HL-60 (cell line): ENCODE measurements around the gene SLC23A2.

ENCODE experiments used
- DNase-seq, 2 experiments: peaks; one replicate each; pipeline ENCODE4 v3.0.0-alpha.2; 2010 to 2020; ENCODE audit warnings: low read depth in 1 of 2, low spot score in 1 of 2
- H3K27ac ChIP-seq: fragments of 250-450 bp; sonication (Bioruptor Pico); replicated peaks from 2 replicates; pipeline ENCODE4 v1.5.1; 2020; ENCODE audit warnings: mild to moderate bottlenecking, moderate library complexity
- H3K27me3 ChIP-seq: fragments of 250-450 bp; sonication (Bioruptor Pico); 2 replicates; pipeline ENCODE4 v1.5.1; 2021; ENCODE audit warnings: mild to moderate bottlenecking, moderate library complexity; ENCODE audit not compliant: insufficient read depth, poor library complexity, severe bottlenecking
- H3K4me3 ChIP-seq: replicated peaks from 2 replicates; pipeline ENCODE4 v1.5.1; 2011; ENCODE audit warnings: mild to moderate bottlenecking, control low read depth, low read length; ENCODE audit not compliant: insufficient read depth
- CTCF ChIP-seq: IDR thresholded peaks from one replicate; pipeline ENCODE4 v1.5.1; 2011; ENCODE audit warnings: low read length, control low read depth, inconsistent platforms; ENCODE audit not compliant: insufficient read depth
- GABPA ChIP-seq: IDR thresholded peaks from 2 replicates; pipeline ENCODE4 v1.6.1; 2012; ENCODE audit warnings: low read depth
- POLR2AphosphoS5 ChIP-seq: IDR thresholded peaks from 2 replicates; pipeline ENCODE4 v1.6.1; 2012; ENCODE audit warnings: low read depth
- REST ChIP-seq: IDR thresholded peaks from 2 replicates; pipeline ENCODE4 v1.6.1; 2012; ENCODE audit warnings: low read depth; ENCODE audit not compliant: insufficient replicate concordance
- SPI1 ChIP-seq: IDR thresholded peaks from 2 replicates; pipeline ENCODE4 v1.6.1; 2012; ENCODE audit warnings: low read depth, mild to moderate bottlenecking, borderline replicate concordance

The SLC23A2 gene

GRCh38 chr20:4889446-4889845, 111.9 kb downstream of the SLC23A2 start:
- DNase-seq, result no peak
- no peak overlapping the region for H3K4me3 ChIP-seq
- H3K27me3 ChIP-seq, result no peaks in the 10 kb centered on the region
- no peak overlapping the region for H3K27ac ChIP-seq
- TF ChIP-seq REST (no peak), GABPA (no peak), CTCF (no peak), POLR2AphosphoS5 (no peak), SPI1 (no peak)

GRCh38 chr20:4887586-4887985, 113.7 kb downstream of the SLC23A2 start:
- no peaks in the 10 kb centered on the region for H3K27me3 ChIP-seq
- DNase-seq, result no peak
- TF ChIP-seq REST, result no peak
- no peak for TF ChIP-seq SPI1
- no peak for TF ChIP-seq GABPA
- no peak for TF ChIP-seq CTCF
- TF ChIP-seq POLR2AphosphoS5, result no peak
- H3K27ac ChIP-seq, result no peak overlapping the region
- no peak overlapping the region for H3K4me3 ChIP-seq

GRCh38 chr20:4886771-4887527, 114.4 kb downstream of the SLC23A2 start:
- no peaks in the 10 kb centered on the region for H3K27me3 ChIP-seq
- TF ChIP-seq SPI1 (peak; percentile 62; the same call in 1 of the 2 replicates), REST (peak; percentile 82), GABPA (no peak)
- DNase-seq, result peak; percentile 16 to 43
- no peak overlapping the region for H3K27ac ChIP-seq
- no peak overlapping the region for H3K4me3 ChIP-seq
